Liver (tissue), 3 donors: ENCODE results near the gene ZRANB1.

ENCODE experiments used
- CTCF ChIP-seq: fragments of 150-350 bp; IDR thresholded peaks from 2 replicates; pipeline ENCODE4 v1.5.1; 2017; ENCODE audit warnings: improper control_type of control experiment, low read depth, low read length; ENCODE audit not compliant: missing input control
- EGR1 ChIP-seq, 2 donors: IDR thresholded peaks; 2 replicates each; pipeline ENCODE4 v1.6.1; 2016 to 2018; ENCODE audit warnings: antibody characterized with exemption in 2 of 2, low read depth in 2 of 2
- HNF4G ChIP-seq: IDR thresholded peaks from 2 replicates; pipeline ENCODE4 v1.6.1; 2016; ENCODE audit warnings: antibody characterized with exemption
- RAD21 ChIP-seq, 2 donors: IDR thresholded peaks; 2 replicates each; pipeline ENCODE4 v1.6.1; 2016; ENCODE audit warnings: antibody characterized with exemption in 2 of 2, mild to moderate bottlenecking in 2 of 2
- REST ChIP-seq: IDR thresholded peaks from 2 replicates; pipeline ENCODE4 v1.6.1; 2016; ENCODE audit warnings: antibody characterized with exemption, mild to moderate bottlenecking
- donor health status: healthy.
- donor health status: healthy.

DNA sequence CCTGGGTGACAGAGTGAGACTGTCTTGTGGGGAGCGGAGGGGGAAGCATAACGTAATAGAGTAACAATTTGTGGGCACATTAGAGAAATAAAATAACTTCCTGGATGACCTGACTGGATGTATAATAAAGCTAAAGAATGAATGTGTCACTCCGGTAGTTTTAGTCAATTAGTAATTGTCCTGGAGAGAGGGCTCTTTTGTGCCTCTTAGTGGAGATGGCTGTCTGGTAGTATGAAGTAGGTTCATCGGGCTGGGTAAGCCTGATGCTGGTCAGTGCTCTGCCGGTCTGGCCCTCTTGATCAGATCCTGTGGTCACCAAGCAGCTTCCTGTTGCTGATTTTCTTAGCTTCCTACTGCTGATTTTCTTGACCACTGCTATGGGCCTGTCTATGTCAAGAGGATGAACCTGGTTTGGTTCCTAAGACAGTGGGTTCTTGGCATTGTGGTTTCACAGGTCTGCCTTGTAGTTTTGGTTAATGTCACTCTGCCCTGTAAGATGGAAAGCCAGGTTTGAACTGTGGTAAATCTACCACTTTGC lies 34.1 kb downstream of the ZRANB1 start:
- TF ChIP-seq CTCF: no peak
- no peak for TF ChIP-seq EGR1 (IDR thresholded peaks at IDR 0.05; ENCODE audit: low read depth in 2 of 2)
- no peak for TF ChIP-seq RAD21 (IDR thresholded peaks at IDR 0.05)
- no peak for TF ChIP-seq HNF4G
- TF ChIP-seq REST: no peak
